Prostate gland (tissue), 2 donors: Measurements from ENCODE around the gene TACR2. TPM values are rescaled to one million over a fixed set of nuclear protein-coding genes. Genes with fewer than 3 reads are reported as not detected.

ENCODE experiments used
- DNase-seq: peaks from one replicate; pipeline ENCODE4 v3.0.0-alpha.2; 2019; ENCODE audit warnings: low spot score
- H3K27ac ChIP-seq, 2 donors: fragments of 200-600 bp; sonication (generic); 2 replicates each; pipeline ENCODE4 v1.5.1; 2017 to 2019
- H3K27me3 ChIP-seq: fragments of 200-600 bp; sonication (generic); replicated peaks from 2 replicates; pipeline ENCODE4 v1.5.1; 2019; ENCODE audit not compliant: insufficient read depth
- H3K36me3 ChIP-seq, 2 donors: fragments of 200-600 bp; sonication (generic); 1 replicate in 1 of 2; 2 replicates in 1 of 2; pipeline versions ENCODE4 v1.5.1 to v1.8.1; 2017 to 2019
- H3K4me1 ChIP-seq: fragments of 200-600 bp; sonication (generic); replicated peaks from 2 replicates; pipeline ENCODE4 v1.5.1; 2019
- H3K4me3 ChIP-seq, 2 donors: fragments of 200-600 bp; sonication (generic); 2 replicates each; pipeline ENCODE4 v1.5.1; 2017 to 2019
- H3K9me3 ChIP-seq: fragments of 200-600 bp; sonication (generic); 2 replicates; pipeline ENCODE4 v1.5.1; 2017
- CTCF ChIP-seq, 4 experiments: fragments of 200-600 bp in 2 of 4; fragments of 450-650 bp in 2 of 4; sonication (generic) in 2 of 4; IDR thresholded peaks; 1 replicate in 3 of 4; 2 replicates in 1 of 4; pipeline ENCODE4 v1.5.1; 2016 to 2019; ENCODE audit warnings: antibody characterized with exemption in 4 of 4, mild to moderate bottlenecking in 2 of 4, moderate library complexity in 2 of 4
- POLR2A ChIP-seq: fragments of 450-650 bp; IDR thresholded peaks from one replicate; pipeline ENCODE4 v1.6.1; 2016; ENCODE audit warnings: antibody characterized with exemption, mild to moderate bottlenecking
- POLR2AphosphoS5 ChIP-seq: sonication (generic); formaldehyde crosslinking; IDR thresholded peaks from one replicate; pipeline ENCODE4 v1.6.1; 2017; ENCODE audit warnings: antibody characterized with exemption
- WGBS: methylation state at CpG from one replicate; pipeline ENCODE4 v1.1.5; 2018; 5-methylcytosine and 5-hydroxymethylcytosine counted together
- intact Hi-C: fragments of 100-400 bp; cut with DNase I; formaldehyde crosslinking; loops from one replicate; pipeline ENCODE4 v1.14.2; 2022
- total RNA-seq, 2 donors: library from RNA; depleted of rRNA; stranded (reverse); fragments of >200 nt; gene quantifications; one replicate each; pipeline ENCODE4 v1.1.0, GENCODE V29; 2016

TACR2 gene
- total RNA-seq, 2 donors from 2014 or later = 0.77 to 2.4 TPM

- TF ChIP-seq CTCF (IDR thresholded peaks at IDR 0.05) (no peak), POLR2AphosphoS5 (no peak), POLR2A (no peak)
- Histone ChIP-seq H3K27ac (no peak overlapping the region), H3K36me3 (no peaks in the 10 kb centered on the region), H3K9me3 (no peaks in the 10 kb centered on the region), H3K4me3 (no peak overlapping the region), H3K27me3 (no peaks in the 10 kb centered on the region), H3K4me1 (no peaks in the 10 kb centered on the region)
- intact Hi-C loops = no loop called here
- no peak for DNase-seq
- WGBS = 89% methylated on average over 18 of the region's 18 CpGs
Measured at GRCh38 chr10:69419096-69419743, 2.5 kb upstream of the TACR2 start.

GRCh38 chr10:69418052-69418752, 1.5 kb upstream of the TACR2 start:
- TF ChIP-seq CTCF (IDR thresholded peaks at IDR 0.05) = no peak
- TF ChIP-seq POLR2AphosphoS5 = no peak
- TF ChIP-seq POLR2A = no peak
- Histone ChIP-seq H3K27me3 (no peaks in the 10 kb centered on the region), H3K4me3 (no peak overlapping the region), H3K36me3 (no peaks in the 10 kb centered on the region), H3K9me3 (no peaks in the 10 kb centered on the region), H3K4me1 (no peaks in the 10 kb centered on the region), H3K27ac (peak overlapping the region in 1 of 2 donors; percentile 34)
- DNase-seq = no peak
- intact Hi-C loops = no loop called here
- 74% methylated on average over 8 of the region's 8 CpGs for WGBS

GRCh38 chr10:69417542-69417941, 824 bp upstream of the TACR2 start:
- Histone ChIP-seq H3K27me3 (no peaks in the 10 kb centered on the region), H3K9me3 (no peaks in the 10 kb centered on the region), H3K27ac (peak overlapping the region in 1 of 2 donors; percentile 34), H3K36me3 (no peaks in the 10 kb centered on the region), H3K4me1 (no peaks in the 10 kb centered on the region), H3K4me3 (no peak overlapping the region)
- intact Hi-C loops = no loop called here
- WGBS = 78% methylated on average over 11 of the region's 11 CpGs
- TF ChIP-seq POLR2AphosphoS5 (no peak), CTCF (IDR thresholded peaks at IDR 0.05) (no peak), POLR2A (no peak)
- DNase-seq = no peak

- Histone ChIP-seq H3K4me3 (no peak overlapping the region), H3K4me1 (no peaks in the 10 kb centered on the region), H3K36me3 (no peaks in the 10 kb centered on the region), H3K27me3 (no peaks in the 10 kb centered on the region), H3K9me3 (no peaks in the 10 kb centered on the region), H3K27ac (peak overlapping the region in 1 of 2 donors; percentile 34)
- no peak for TF ChIP-seq CTCF (IDR thresholded peaks at IDR 0.05)
- TF ChIP-seq POLR2A = no peak
- TF ChIP-seq POLR2AphosphoS5 = no peak
- DNase-seq = no peak
- intact Hi-C loops = no loop called here
- WGBS = 94% methylated on average over 10 of the region's 10 CpGs
Measured at GRCh38 chr10:69415951-69416350, 767 bp downstream of the TACR2 start.

GRCh38 chr10:69415049-69415448, 1.7 kb downstream of the TACR2 start:
- H3K4me1 ChIP-seq = no peaks in the 10 kb centered on the region
- intact Hi-C loops = no loop called here

More at GRCh38 chr10:69415049-69415448, 1.7 kb downstream of the TACR2 start:
- H3K4me3 ChIP-seq = no peak overlapping the region
- TF ChIP-seq CTCF (IDR thresholded peaks at IDR 0.05) (no peak), POLR2AphosphoS5 (no peak), POLR2A (no peak)
- 87% methylated on average over 13 of the region's 13 CpGs for WGBS
- no peak overlapping the region for H3K27ac ChIP-seq
- no peak for DNase-seq
- H3K27me3 ChIP-seq = no peaks in the 10 kb centered on the region
- H3K9me3 ChIP-seq = no peaks in the 10 kb centered on the region
- no peaks in the 10 kb centered on the region for H3K36me3 ChIP-seq
